Thyroid gland (tissue), 4 donors: Measurements from ENCODE around the gene RELL1. TPM values are rescaled to one million over a fixed set of nuclear protein-coding genes. Genes with fewer than 3 reads are reported as not detected.

Experiments
- DNase-seq, 2 donors: peaks; one replicate each; pipeline ENCODE4 v3.0.0-alpha.2; 2019
- H3K27ac ChIP-seq, 3 donors: fragments of 200-600 bp; sonication (generic); 1 replicate in 2 of 3; 2 replicates in 1 of 3; pipeline ENCODE4 v1.5.1; 2016 to 2019; ENCODE audit warnings: mild to moderate bottlenecking in 1 of 3, moderate library complexity in 1 of 3
- H3K27me3 ChIP-seq: fragments of 200-600 bp; sonication (generic); one replicate; pipeline ENCODE4 v1.5.1; 2019
- H3K36me3 ChIP-seq, 2 donors: fragments of 200-600 bp; sonication (generic); one replicate each; pipeline ENCODE4 v1.5.1; 2016 to 2019
- H3K4me1 ChIP-seq, 2 donors: fragments of 200-600 bp; sonication (generic); one replicate each; pipeline ENCODE4 v1.5.1; 2017 to 2019
- H3K4me3 ChIP-seq, 3 donors: fragments of 200-600 bp; sonication (generic); replicated peaks in 1 of 3; 1 replicate in 2 of 3; 2 replicates in 1 of 3; pipeline ENCODE4 v1.5.1; 2016; ENCODE audit warnings: mild to moderate bottlenecking in 1 of 3
- H3K9me3 ChIP-seq: fragments of 200-600 bp; sonication (generic); one replicate; pipeline ENCODE4 v1.5.1; 2017
- CTCF ChIP-seq, 6 experiments: fragments of 200-600 bp in 3 of 6; fragments of 450-650 bp in 3 of 6; sonication (generic) in 3 of 6; IDR thresholded peaks; one replicate each; pipeline ENCODE4 v1.5.1; 2016 to 2019; ENCODE audit warnings: antibody characterized with exemption in 6 of 6, mild to moderate bottlenecking in 2 of 6, inconsistent platforms in 1 of 6, moderate library complexity in 1 of 6
- POLR2A ChIP-seq, 2 donors: fragments of 450-650 bp; IDR thresholded peaks; one replicate each; pipeline ENCODE4 v1.6.1; 2017; ENCODE audit warnings: antibody characterized with exemption in 2 of 2, mild to moderate bottlenecking in 2 of 2, moderate library complexity in 1 of 2
- WGBS, 2 donors: methylation state at CpG; one replicate each; pipeline ENCODE4 v1.1.5; 2017; 5-methylcytosine and 5-hydroxymethylcytosine counted together
- intact Hi-C: fragments of 100-400 bp; cut with DNase I; formaldehyde crosslinking; loops from one replicate; pipeline ENCODE4 v1.15.1; 2023
- total RNA-seq, 4 donors: library from RNA; depleted of rRNA; stranded (reverse); fragments of >200 nt; gene quantifications; one replicate each; pipeline ENCODE4 v1.2.3, GENCODE V29; 2016

The RELL1 gene
- total RNA-seq, 4 donors from 2014 or later, result 105 to 123 (median 116) TPM

GRCh38 chr4:37663552-37663951, 22.6 kb downstream of the RELL1 start:
- Histone ChIP-seq H3K27me3 (no peaks in the 10 kb centered on the region), H3K9me3 (no peaks in the 10 kb centered on the region), H3K4me1 (peaks cover 90 to 95% of the 10 kb centered on the region in 2 donors), H3K36me3 (no peaks in the 10 kb centered on the region), H3K27ac (peak overlapping the region; percentile 95 to 98 (median 97)), H3K4me3 (no peak overlapping the region)
- intact Hi-C loops, result no loop called here
- WGBS, 2 donors, result 61 to 75% methylated on average over 7 of the region's 7 CpGs
- DNase-seq, result no peak
- TF ChIP-seq CTCF (IDR thresholded peaks at IDR 0.05), result no peak
- no peak for TF ChIP-seq POLR2A (IDR thresholded peaks at IDR 0.05)

- Histone ChIP-seq H3K9me3 (no peaks in the 10 kb centered on the region), H3K27me3 (no peaks in the 10 kb centered on the region), H3K4me1 (peaks cover 91 to 100% of the 10 kb centered on the region in 2 donors), H3K36me3 (no peaks in the 10 kb centered on the region), H3K27ac (peak overlapping the region; percentile 88 to 98 (median 95)), H3K4me3 (no peak overlapping the region)
- TF ChIP-seq POLR2A (IDR thresholded peaks at IDR 0.05), result peak in 1 of 2 donors; percentile 61
- no peak for TF ChIP-seq CTCF (IDR thresholded peaks at IDR 0.05)
- intact Hi-C loops, result no loop called here
- 15 to 17% methylated on average over 5 of the region's 5 CpGs for WGBS, 2 donors
- peak; percentile 84 to 87 for DNase-seq
Observed at GRCh38 chr4:37662861-37663390, 23.2 kb downstream of the RELL1 start.

- TF ChIP-seq POLR2A (IDR thresholded peaks at IDR 0.05) (no peak), CTCF (IDR thresholded peaks at IDR 0.05) (no peak)
- WGBS, 2 donors, result 10 to 12% methylated on average over 1 of the region's 1 CpG
- intact Hi-C loops, result no loop called here
- Histone ChIP-seq H3K27ac (peak overlapping the region; percentile 88 to 98 (median 95)), H3K9me3 (no peaks in the 10 kb centered on the region), H3K36me3 (no peaks in the 10 kb centered on the region), H3K27me3 (no peaks in the 10 kb centered on the region), H3K4me1 (peaks cover 85 to 96% of the 10 kb centered on the region in 2 donors), H3K4me3 (no peak overlapping the region)
- DNase-seq, result peak in 1 of 2 donors; percentile 39
Observed at GRCh38 chr4:37662251-37662650, 23.9 kb downstream of the RELL1 start.

GRCh38 chr4:37661772-37662171, 24.4 kb downstream of the RELL1 start:
- Histone ChIP-seq H3K4me3 (no peak overlapping the region), H3K4me1 (peaks cover 80 to 91% of the 10 kb centered on the region in 2 donors), H3K27me3 (no peaks in the 10 kb centered on the region), H3K36me3 (no peaks in the 10 kb centered on the region), H3K27ac (peak overlapping the region; percentile 88 to 98 (median 95)), H3K9me3 (no peaks in the 10 kb centered on the region)
- 49 to 53% methylated on average over 3 of the region's 3 CpGs for WGBS, 2 donors
- TF ChIP-seq CTCF (IDR thresholded peaks at IDR 0.05), result no peak
- no peak for TF ChIP-seq POLR2A (IDR thresholded peaks at IDR 0.05)
- intact Hi-C loops, result no loop called here
- peak in 1 of 2 donors; percentile 47 for DNase-seq

- 91% methylated on average over 3 of the region's 3 CpGs for WGBS, 2 donors
- H3K4me3 ChIP-seq, result no peak overlapping the region
- intact Hi-C loops, result no loop called here
- TF ChIP-seq CTCF (IDR thresholded peaks at IDR 0.05) (no peak), POLR2A (IDR thresholded peaks at IDR 0.05) (no peak)
- H3K9me3 ChIP-seq, result no peaks in the 10 kb centered on the region
- H3K27me3 ChIP-seq, result no peaks in the 10 kb centered on the region
- peaks cover 59 to 70% of the 10 kb centered on the region in 2 donors for H3K4me1 ChIP-seq
- no peak for DNase-seq
- H3K36me3 ChIP-seq, result no peaks in the 10 kb centered on the region
- peak overlapping the region in 2 of 3 donors; percentile 95 to 98 for H3K27ac ChIP-seq
Observed at GRCh38 chr4:37659696-37660095, 26.5 kb downstream of the RELL1 start.
